Mucosa of descending colon (tissue), 3 donors: ENCODE results near the gene BMPER. TPM values are rescaled to one million over a fixed set of nuclear protein-coding genes. Genes with fewer than 3 reads are reported as not detected.
A peak's percentile ranks its signal among the peaks of the same experiment; 100 is the strongest.

Experiments used
- ATAC-seq: fragments of 200-7000 bp; cut with Tn5 transposase; one replicate; pipeline ENCODE4 v1.9.1; 2020; ENCODE audit warnings: mild to moderate bottlenecking, moderate library complexity
- DNase-seq, 3 donors: peaks; one replicate each; pipeline ENCODE4 v3.0.0-alpha.2; 2020
- H3K36me3 ChIP-seq: fragments of 200-600 bp; one replicate; pipeline ENCODE4 v1.8.0; 2021; ENCODE audit warnings: low read depth, mild to moderate bottlenecking
- H3K4me1 ChIP-seq: fragments of 200-600 bp; one replicate; pipeline ENCODE4 v1.8.0; 2021; ENCODE audit warnings: low read depth, mild to moderate bottlenecking
- H3K4me3 ChIP-seq: fragments of 200-600 bp; one replicate; pipeline ENCODE4 v1.8.0; 2021; ENCODE audit warnings: mild to moderate bottlenecking
- H3K9me3 ChIP-seq: fragments of 200-600 bp; one replicate; pipeline ENCODE4 v1.8.0; 2021; ENCODE audit warnings: mild to moderate bottlenecking
- intact Hi-C, 2 donors: fragments of 100-400 bp; cut with DNase I in 1 of 2; cut with micrococcal nuclease in 1 of 2; formaldehyde crosslinking; loops; one replicate each; pipeline versions ENCODE4 v1.11.0 to v1.11.1; 2022; cut with DNase I, micrococcal nuclease
- total RNA-seq, 3 donors: library from RNA; stranded (reverse); fragmentation: NEBNext Ultra II Directional in 2 of 3; extraction: Animal tissue kit (Norgen Biotek cat#: 25700) in 2 of 3; gene quantifications; one replicate each; pipeline versions ENCODE4 v1.2.1 to v1.2.4, GENCODE V29; 2021 to 2023
- TF ChIP-seq, protein P1 (sequence below): fragments of 200-600 bp; IDR thresholded peaks from one replicate; pipeline ENCODE4 v1.8.0; 2022; ENCODE audit warnings: antibody characterized with exemption, mild to moderate bottlenecking
- donor health status: DM: no; HTN: no; CAD: no; lungs with moderate emphysema.
- donor health status: DM: no; HTN: no; CAD: no.
- donor health status: DM: no; HTN: yes; CAD: no.

Gene BMPER
- total RNA-seq, 3 donors from 2014 or later = 1.3 to 2.0 (median 1.4) TPM

DNA sequence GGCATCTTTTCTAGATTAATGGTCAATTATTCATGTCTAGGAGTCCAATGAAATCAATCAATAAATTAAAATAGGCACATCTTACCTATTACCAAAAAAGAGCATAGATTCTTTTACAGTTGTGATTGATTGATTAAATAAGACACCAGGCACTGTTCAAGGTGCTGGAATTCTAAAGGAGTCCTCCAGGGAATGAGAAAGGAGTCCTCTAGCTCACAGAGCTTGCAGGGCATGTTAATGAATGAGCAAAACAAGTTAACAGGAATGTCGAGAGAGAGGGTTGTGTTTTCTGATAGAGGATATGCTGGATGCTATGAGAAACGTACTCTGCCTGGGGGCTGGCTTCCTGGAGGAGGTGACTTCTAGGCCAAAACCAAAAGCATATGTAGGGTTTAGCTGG, 191.4 kb downstream of the BMPER start:
- Histone ChIP-seq H3K4me3 (no peak overlapping the region), H3K36me3 (no peaks in the 10 kb centered on the region), H3K4me1 (no peaks in the 10 kb centered on the region), H3K9me3 (no peaks in the 10 kb centered on the region)
- ATAC-seq = no peak
- no peak for DNase-seq
- intact Hi-C loops = no loop called here
- TF ChIP-seq, protein P1, sequence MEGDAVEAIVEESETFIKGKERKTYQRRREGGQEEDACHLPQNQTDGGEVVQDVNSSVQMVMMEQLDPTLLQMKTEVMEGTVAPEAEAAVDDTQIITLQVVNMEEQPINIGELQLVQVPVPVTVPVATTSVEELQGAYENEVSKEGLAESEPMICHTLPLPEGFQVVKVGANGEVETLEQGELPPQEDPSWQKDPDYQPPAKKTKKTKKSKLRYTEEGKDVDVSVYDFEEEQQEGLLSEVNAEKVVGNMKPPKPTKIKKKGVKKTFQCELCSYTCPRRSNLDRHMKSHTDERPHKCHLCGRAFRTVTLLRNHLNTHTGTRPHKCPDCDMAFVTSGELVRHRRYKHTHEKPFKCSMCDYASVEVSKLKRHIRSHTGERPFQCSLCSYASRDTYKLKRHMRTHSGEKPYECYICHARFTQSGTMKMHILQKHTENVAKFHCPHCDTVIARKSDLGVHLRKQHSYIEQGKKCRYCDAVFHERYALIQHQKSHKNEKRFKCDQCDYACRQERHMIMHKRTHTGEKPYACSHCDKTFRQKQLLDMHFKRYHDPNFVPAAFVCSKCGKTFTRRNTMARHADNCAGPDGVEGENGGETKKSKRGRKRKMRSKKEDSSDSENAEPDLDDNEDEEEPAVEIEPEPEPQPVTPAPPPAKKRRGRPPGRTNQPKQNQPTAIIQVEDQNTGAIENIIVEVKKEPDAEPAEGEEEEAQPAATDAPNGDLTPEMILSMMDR = no peak

- Histone ChIP-seq H3K36me3 (no peaks in the 10 kb centered on the region), H3K4me1 (no peaks in the 10 kb centered on the region), H3K4me3 (no peak overlapping the region), H3K9me3 (no peaks in the 10 kb centered on the region)
- intact Hi-C loops = no loop called here
- DNase-seq (no peak), ATAC-seq (no peak)
- TF ChIP-seq, protein P1 = no peak
Observed at GRCh38 chr7:34100661-34101060, 195.3 kb downstream of the BMPER start.

GRCh38 chr7:34104115-34104514, 198.8 kb downstream of the BMPER start:
- no peak overlapping the region for H3K4me3 ChIP-seq
- no peak for ATAC-seq
- H3K9me3 ChIP-seq = no peaks in the 10 kb centered on the region
- H3K36me3 ChIP-seq = no peaks in the 10 kb centered on the region
- intact Hi-C loops = no loop called here
- DNase-seq = no peak
- TF ChIP-seq, protein P1 = no peak
- no peaks in the 10 kb centered on the region for H3K4me1 ChIP-seq

DNA sequence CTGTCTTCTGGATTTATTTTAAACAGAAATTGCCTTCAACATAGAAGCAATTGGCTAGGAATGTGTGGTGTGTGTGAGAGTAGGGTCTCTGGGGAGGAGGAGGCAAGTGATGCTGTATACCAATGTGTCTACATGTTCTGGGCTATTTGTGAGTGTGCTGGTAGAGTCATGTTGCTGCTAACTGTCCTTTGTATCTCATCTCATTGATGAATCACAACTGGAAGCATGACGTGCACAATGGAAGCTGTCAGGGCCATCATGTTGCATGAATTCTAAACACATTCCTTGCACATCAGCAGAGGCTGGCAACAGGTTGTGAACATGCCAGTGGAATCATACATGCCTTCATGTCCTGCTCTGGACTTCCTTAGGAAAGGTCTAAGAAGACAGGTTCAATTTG, 199.7 kb downstream of the BMPER start:
- no peaks in the 10 kb centered on the region for H3K9me3 ChIP-seq
- TF ChIP-seq, protein P1 = no peak
- H3K36me3 ChIP-seq = no peaks in the 10 kb centered on the region
- H3K4me1 ChIP-seq = no peaks in the 10 kb centered on the region
- no peak for ATAC-seq
- DNase-seq = no peak
- intact Hi-C loops = no loop called here
- no peak overlapping the region for H3K4me3 ChIP-seq

- DNase-seq (peak in 1 of 3 donors; percentile 10), ATAC-seq (no peak)
- TF ChIP-seq, protein P1 = no peak
- intact Hi-C loops = no loop called here
- no peaks in the 10 kb centered on the region for H3K36me3 ChIP-seq
- no peaks in the 10 kb centered on the region for H3K9me3 ChIP-seq
- H3K4me3 ChIP-seq = no peak overlapping the region
- H3K4me1 ChIP-seq = no peaks in the 10 kb centered on the region
Observed at GRCh38 chr7:34107276-34107675, 201.9 kb downstream of the BMPER start.

DNA sequence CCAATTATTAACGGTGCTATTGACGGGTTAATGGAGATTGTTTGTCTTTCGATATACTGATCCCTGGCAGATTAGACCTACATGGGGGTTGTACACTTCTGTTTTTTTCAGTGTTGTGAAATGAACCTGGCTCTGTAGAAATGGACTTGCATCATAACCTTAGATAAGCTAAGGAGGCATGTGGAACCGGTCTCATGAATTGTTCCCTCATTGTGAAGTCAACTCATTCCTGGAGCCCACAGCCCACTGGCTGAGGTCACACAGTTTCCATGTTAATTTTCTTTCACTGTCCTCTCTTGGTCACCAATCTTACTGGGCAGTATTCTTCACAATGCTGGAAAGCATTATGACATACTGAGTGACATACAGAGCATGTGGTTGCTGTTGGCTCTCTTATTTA, 202.8 kb downstream of the BMPER start:
- Histone ChIP-seq H3K4me3 (no peak overlapping the region), H3K4me1 (no peaks in the 10 kb centered on the region), H3K36me3 (no peaks in the 10 kb centered on the region), H3K9me3 (no peaks in the 10 kb centered on the region)
- intact Hi-C loops = no loop called here
- TF ChIP-seq, protein P1 = no peak
- ATAC-seq (no peak), DNase-seq (no peak)
